Measurements from ENCODE around the gene DDX25.

DNA sequence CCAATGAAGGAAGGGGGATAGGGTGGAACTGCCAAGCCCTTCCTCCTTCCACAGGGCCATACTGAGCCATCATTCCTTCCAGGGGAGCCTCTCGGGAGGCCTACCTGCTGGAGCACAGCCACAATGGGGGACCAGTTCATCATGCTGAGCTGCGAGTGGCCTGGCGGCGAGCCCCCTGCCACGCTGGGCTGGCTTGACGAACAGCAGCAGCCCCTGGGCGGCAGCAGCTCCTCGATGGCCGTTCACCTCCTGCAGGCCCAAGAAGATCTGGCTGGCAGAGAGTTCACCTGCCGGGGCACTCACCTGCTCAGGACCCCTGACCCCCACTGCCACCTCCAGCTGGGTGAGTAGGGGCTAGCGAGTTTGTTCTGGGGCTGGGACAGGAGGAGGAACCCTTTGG, 47.4 kb downstream of the DDX25 start:
- TF ChIP-seq, protein P1, sequence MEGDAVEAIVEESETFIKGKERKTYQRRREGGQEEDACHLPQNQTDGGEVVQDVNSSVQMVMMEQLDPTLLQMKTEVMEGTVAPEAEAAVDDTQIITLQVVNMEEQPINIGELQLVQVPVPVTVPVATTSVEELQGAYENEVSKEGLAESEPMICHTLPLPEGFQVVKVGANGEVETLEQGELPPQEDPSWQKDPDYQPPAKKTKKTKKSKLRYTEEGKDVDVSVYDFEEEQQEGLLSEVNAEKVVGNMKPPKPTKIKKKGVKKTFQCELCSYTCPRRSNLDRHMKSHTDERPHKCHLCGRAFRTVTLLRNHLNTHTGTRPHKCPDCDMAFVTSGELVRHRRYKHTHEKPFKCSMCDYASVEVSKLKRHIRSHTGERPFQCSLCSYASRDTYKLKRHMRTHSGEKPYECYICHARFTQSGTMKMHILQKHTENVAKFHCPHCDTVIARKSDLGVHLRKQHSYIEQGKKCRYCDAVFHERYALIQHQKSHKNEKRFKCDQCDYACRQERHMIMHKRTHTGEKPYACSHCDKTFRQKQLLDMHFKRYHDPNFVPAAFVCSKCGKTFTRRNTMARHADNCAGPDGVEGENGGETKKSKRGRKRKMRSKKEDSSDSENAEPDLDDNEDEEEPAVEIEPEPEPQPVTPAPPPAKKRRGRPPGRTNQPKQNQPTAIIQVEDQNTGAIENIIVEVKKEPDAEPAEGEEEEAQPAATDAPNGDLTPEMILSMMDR (IDR thresholded peaks at IDR 0.05) = no peak
- TF ChIP-seq POLR2A (IDR thresholded peaks at IDR 0.05) = no peak

Measured in lower leg skin (tissue), 3 donors.